ENCODE data around the gene NUCB2.
A peak's percentile ranks its signal among the peaks of the same experiment; 100 is the strongest.

NUCB2 gene

DNA sequence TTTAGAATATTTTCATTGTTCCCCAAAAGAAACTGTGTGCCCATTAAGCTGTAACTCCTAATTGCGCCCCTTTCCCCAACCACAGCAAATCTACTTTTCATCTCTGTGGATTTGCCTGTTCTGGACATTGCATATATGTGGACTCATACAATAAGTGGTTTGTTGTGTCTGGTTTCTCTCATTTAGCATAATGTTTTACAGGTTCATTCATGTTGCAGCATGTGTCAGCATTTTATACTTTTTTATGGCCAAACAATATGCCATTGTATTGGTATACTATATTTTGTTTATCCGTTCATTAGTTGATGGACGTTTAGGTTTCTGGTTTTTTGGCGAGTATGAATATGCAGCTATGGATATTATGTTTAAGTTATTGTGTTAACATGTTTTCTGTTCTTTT, 23.8 kb downstream of the NUCB2 start:
- no peak for TF ChIP-seq CTCF (IDR thresholded peaks at IDR 0.05; ENCODE audit: borderline replicate concordance, insufficient read depth, low read depth, low read length)
- no peak overlapping the region for H3K4me3 ChIP-seq (ENCODE audit: low read depth, low read length)

DNA sequence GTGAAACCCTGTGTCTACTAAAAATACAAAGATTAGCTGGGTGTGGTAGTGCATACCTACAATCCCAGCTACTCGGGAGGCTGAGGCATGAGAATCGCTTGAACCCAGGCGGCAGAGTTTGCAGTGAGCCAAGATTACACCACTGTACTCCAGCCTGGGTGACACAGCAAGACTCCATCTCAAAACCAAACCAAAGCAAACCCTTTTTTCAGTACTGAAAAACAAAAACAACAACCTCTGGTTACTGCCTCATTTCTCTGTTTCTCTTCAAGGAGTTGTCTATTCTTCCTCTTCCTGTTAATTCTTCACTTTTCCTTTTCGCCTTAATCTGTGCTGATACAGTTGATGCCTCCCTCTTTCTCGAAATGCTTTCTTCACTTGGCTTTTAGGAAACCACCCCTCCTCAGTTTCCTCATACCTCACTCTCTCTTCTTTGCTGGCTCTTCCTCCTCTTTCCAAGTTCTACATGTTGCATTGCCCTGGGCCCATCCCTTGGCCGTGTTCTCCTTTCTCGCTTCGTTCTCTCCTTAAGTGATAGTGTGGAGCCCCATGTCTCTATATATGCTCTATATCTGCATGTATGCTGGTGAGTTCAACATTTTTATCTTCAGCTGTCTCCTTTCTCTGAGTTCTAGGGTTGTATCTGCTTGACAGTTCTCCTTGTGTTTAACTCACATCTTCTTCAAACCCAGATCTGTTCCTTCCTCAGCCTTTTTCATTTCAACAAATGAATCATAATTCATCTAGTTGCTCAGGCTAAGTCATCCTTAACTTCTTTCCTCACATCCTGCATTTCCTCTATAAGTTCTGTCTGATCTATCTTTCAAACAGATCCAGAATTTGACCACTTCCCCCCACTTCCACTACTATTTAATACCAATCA, 37.1 kb downstream of the NUCB2 start:
- H3K4me3 ChIP-seq (ENCODE audit: low read depth, low read length) = no peak overlapping the region
- no peak for TF ChIP-seq CTCF (IDR thresholded peaks at IDR 0.05; ENCODE audit: borderline replicate concordance, insufficient read depth, low read depth, low read length)

GRCh38 chr11:17314232-17314547, 37.7 kb downstream of the NUCB2 start:
- H3K4me3 ChIP-seq (ENCODE audit: low read depth, low read length) = no peak overlapping the region
- no peak for TF ChIP-seq CTCF (IDR thresholded peaks at IDR 0.05; ENCODE audit: borderline replicate concordance, insufficient read depth, low read depth, low read length)

DNA sequence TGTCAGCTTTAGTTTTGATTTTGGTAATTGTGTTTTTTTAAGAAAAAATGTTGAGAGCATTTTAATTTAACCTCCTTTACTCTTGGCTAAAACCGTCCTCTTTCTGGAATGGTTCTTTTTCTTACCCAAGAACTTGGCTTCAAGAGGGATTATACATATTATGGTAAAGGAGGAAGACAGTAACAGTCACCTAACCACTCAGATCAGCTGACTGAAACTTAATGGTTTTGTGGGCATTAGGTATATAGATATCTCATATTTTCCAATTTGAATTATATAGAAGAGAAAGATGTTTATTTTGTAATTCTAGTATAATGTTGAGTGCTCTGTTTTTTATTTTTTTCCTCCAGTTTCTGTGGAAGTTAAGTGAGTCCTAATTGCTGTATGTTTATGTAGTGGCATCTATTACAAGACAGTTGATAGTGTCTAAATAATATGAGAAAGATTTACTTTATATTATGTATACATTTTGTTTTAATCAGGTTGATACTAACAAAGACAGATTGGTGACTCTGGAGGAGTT, 38.4 kb downstream of the NUCB2 start:
- TF ChIP-seq CTCF (IDR thresholded peaks at IDR 0.05; ENCODE audit: borderline replicate concordance, insufficient read depth, low read depth, low read length) = no peak
- H3K4me3 ChIP-seq (ENCODE audit: low read depth, low read length) = no peak overlapping the region

DNA sequence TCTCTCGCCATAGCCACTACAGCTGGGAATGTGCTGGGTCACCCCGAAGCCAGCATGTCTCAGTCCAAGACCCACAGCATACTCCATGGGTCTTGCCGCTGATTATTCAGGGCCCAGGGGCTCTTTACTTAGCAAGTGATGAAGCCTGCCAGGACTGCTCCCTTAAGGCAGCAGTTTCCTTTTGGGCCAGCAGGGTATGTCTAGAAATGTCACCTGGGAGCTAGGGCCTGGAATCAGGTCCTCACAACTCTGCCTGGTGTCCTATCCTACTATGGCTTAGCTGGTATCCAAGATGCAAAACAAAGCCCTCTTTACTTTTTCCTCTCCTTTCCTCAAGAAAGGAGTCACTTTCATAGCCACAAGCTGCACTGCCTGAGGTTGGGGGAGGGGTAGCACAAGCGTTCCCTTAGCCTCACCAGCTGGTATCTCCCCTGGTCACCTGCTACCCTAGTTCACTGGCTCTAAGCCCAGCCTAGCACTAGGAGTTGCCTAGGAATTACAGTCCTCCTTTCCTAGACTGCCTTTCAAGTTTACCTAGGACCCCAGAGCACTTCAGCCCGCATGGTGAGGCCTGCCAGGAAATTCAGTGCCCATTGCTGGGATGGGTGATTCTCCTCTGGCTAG, 52.4 kb downstream of the NUCB2 start:
- no peak overlapping the region for H3K4me3 ChIP-seq (ENCODE audit: low read depth, low read length)
- peak; percentile 19; the same call in 1 of the 2 replicates for TF ChIP-seq CTCF (IDR thresholded peaks at IDR 0.05; ENCODE audit: borderline replicate concordance, insufficient read depth, low read depth, low read length)

GRCh38 chr11:17331669-17332068, 55.1 kb downstream of the NUCB2 start:
- no peak overlapping the region for H3K4me3 ChIP-seq (ENCODE audit: low read depth, low read length)
- TF ChIP-seq CTCF (IDR thresholded peaks at IDR 0.05; ENCODE audit: borderline replicate concordance, insufficient read depth, low read depth, low read length) = no peak
